Suprapubic skin (tissue), 4 donors: ENCODE data around the gene LRRC9. TPM values are rescaled to one million over a fixed set of nuclear protein-coding genes. Genes with fewer than 3 reads are reported as not detected.

ENCODE experiments used
- DNase-seq, 2 donors: peaks; one replicate each; pipeline ENCODE4 v3.0.0-alpha.2; 2019; ENCODE audit warnings: low spot score in 2 of 2
- H3K27ac ChIP-seq: fragments of 200-600 bp; sonication (generic); one replicate; pipeline ENCODE4 v1.5.1; 2019
- H3K27me3 ChIP-seq: fragments of 200-600 bp; sonication (generic); one replicate; pipeline ENCODE4 v1.5.1; 2019
- H3K36me3 ChIP-seq: fragments of 200-600 bp; sonication (generic); one replicate; pipeline ENCODE4 v1.5.1; 2019
- H3K4me1 ChIP-seq: fragments of 200-600 bp; sonication (generic); one replicate; pipeline ENCODE4 v1.5.1; 2019
- H3K4me3 ChIP-seq: fragments of 200-600 bp; sonication (generic); one replicate; pipeline ENCODE4 v1.5.1; 2019; ENCODE audit warnings: mild to moderate bottlenecking
- H3K9me3 ChIP-seq: fragments of 200-600 bp; sonication (generic); one replicate; pipeline ENCODE4 v1.5.1; 2019
- CTCF ChIP-seq, 2 donors: fragments of 200-600 bp in 1 of 2; fragments of 450-650 bp in 1 of 2; sonication (generic) in 1 of 2; IDR thresholded peaks; one replicate each; pipeline ENCODE4 v1.5.1; 2016 to 2019; ENCODE audit warnings: antibody characterized with exemption in 2 of 2, mild to moderate bottlenecking in 1 of 2, moderate library complexity in 1 of 2
- EP300 ChIP-seq: sonication (generic); formaldehyde crosslinking; IDR thresholded peaks from one replicate; pipeline ENCODE4 v1.6.1; 2017; ENCODE audit warnings: antibody characterized with exemption
- POLR2A ChIP-seq, 2 donors: fragments of 450-650 bp; IDR thresholded peaks; one replicate each; pipeline ENCODE4 v1.6.1; 2017; ENCODE audit warnings: antibody characterized with exemption in 2 of 2, mild to moderate bottlenecking in 2 of 2, moderate library complexity in 2 of 2
- POLR2AphosphoS5 ChIP-seq, 3 donors: sonication (generic); formaldehyde crosslinking; IDR thresholded peaks; one replicate each; pipeline ENCODE4 v1.6.1; 2017; ENCODE audit warnings: antibody characterized with exemption in 3 of 3
- WGBS: methylation state at CpG from one replicate; pipeline ENCODE4 v1.1.5; 2018; 5-methylcytosine and 5-hydroxymethylcytosine counted together
- total RNA-seq, 4 donors: library from RNA; depleted of rRNA; stranded (reverse); fragments of >200 nt; gene quantifications; one replicate each; pipeline ENCODE4 v1.1.0, GENCODE V29; 2016

LRRC9 gene
- total RNA-seq, 4 donors from 2014 or later = not detected

- no peak for TF ChIP-seq EP300
- TF ChIP-seq CTCF (IDR thresholded peaks at IDR 0.05) = no peak
- TF ChIP-seq POLR2A (IDR thresholded peaks at IDR 0.05) = no peak
- TF ChIP-seq POLR2AphosphoS5 (IDR thresholded peaks at IDR 0.05) = no peak
- H3K36me3 ChIP-seq = no peaks in the 10 kb centered on the region
- no peak for DNase-seq
- no peaks in the 10 kb centered on the region for H3K27me3 ChIP-seq
- H3K4me1 ChIP-seq = no peaks in the 10 kb centered on the region
- H3K27ac ChIP-seq = no peak overlapping the region
- 79% methylated on average over 3 of the region's 3 CpGs for WGBS
- H3K9me3 ChIP-seq = no peaks in the 10 kb centered on the region
- H3K4me3 ChIP-seq = no peak overlapping the region
These were observed 39.7 kb downstream of the LRRC9 start for GRCh38 chr14:59959668-59960067.

- TF ChIP-seq CTCF (IDR thresholded peaks at IDR 0.05) (no peak), EP300 (no peak)
- Histone ChIP-seq H3K27me3 (no peaks in the 10 kb centered on the region), H3K9me3 (no peaks in the 10 kb centered on the region), H3K4me1 (no peaks in the 10 kb centered on the region), H3K4me3 (no peak overlapping the region), H3K27ac (no peak overlapping the region), H3K36me3 (no peaks in the 10 kb centered on the region)
- no peak for DNase-seq
- WGBS = 90% methylated on average over 1 of the region's 1 CpG
These were observed 41.6 kb downstream of the LRRC9 start for GRCh38 chr14:59961518-59962062.

- H3K27ac ChIP-seq = no peak overlapping the region
- no peaks in the 10 kb centered on the region for H3K9me3 ChIP-seq
- H3K27me3 ChIP-seq = no peaks in the 10 kb centered on the region
- no peak overlapping the region for H3K4me3 ChIP-seq
- no peak for DNase-seq
- 78% methylated on average over 5 of the region's 5 CpGs for WGBS
- no peak for TF ChIP-seq POLR2A (IDR thresholded peaks at IDR 0.05)
- no peaks in the 10 kb centered on the region for H3K4me1 ChIP-seq
- H3K36me3 ChIP-seq = no peaks in the 10 kb centered on the region
These were observed 44.5 kb downstream of the LRRC9 start for GRCh38 chr14:59964251-59965007.

GRCh38 chr14:59969319-59969718 lies 49.4 kb downstream of the LRRC9 start:
- no peak overlapping the region for H3K27ac ChIP-seq
- no peaks in the 10 kb centered on the region for H3K27me3 ChIP-seq
- no peaks in the 10 kb centered on the region for H3K4me1 ChIP-seq
- H3K36me3 ChIP-seq = no peaks in the 10 kb centered on the region
- WGBS = 82% methylated on average over 2 of the region's 2 CpGs
- TF ChIP-seq POLR2AphosphoS5 (IDR thresholded peaks at IDR 0.05) = no peak
- no peak for TF ChIP-seq EP300
- TF ChIP-seq CTCF (IDR thresholded peaks at IDR 0.05) = no peak
- no peak for TF ChIP-seq POLR2A (IDR thresholded peaks at IDR 0.05)
- DNase-seq = no peak
- H3K9me3 ChIP-seq = no peaks in the 10 kb centered on the region
- H3K4me3 ChIP-seq = no peak overlapping the region

- H3K4me3 ChIP-seq = no peak overlapping the region
- no peak for TF ChIP-seq EP300
- no peak for TF ChIP-seq POLR2AphosphoS5 (IDR thresholded peaks at IDR 0.05)
- TF ChIP-seq CTCF (IDR thresholded peaks at IDR 0.05) = no peak
- TF ChIP-seq POLR2A (IDR thresholded peaks at IDR 0.05) = no peak
- no peak for DNase-seq
- no peaks in the 10 kb centered on the region for H3K36me3 ChIP-seq
- H3K4me1 ChIP-seq = no peaks in the 10 kb centered on the region
- H3K9me3 ChIP-seq = no peaks in the 10 kb centered on the region
- no peaks in the 10 kb centered on the region for H3K27me3 ChIP-seq
- H3K27ac ChIP-seq = no peak overlapping the region
These were observed 61.6 kb downstream of the LRRC9 start for GRCh38 chr14:59981564-59981963.
